ENCODE data around the gene CBR1.

CBR1 gene

DNA sequence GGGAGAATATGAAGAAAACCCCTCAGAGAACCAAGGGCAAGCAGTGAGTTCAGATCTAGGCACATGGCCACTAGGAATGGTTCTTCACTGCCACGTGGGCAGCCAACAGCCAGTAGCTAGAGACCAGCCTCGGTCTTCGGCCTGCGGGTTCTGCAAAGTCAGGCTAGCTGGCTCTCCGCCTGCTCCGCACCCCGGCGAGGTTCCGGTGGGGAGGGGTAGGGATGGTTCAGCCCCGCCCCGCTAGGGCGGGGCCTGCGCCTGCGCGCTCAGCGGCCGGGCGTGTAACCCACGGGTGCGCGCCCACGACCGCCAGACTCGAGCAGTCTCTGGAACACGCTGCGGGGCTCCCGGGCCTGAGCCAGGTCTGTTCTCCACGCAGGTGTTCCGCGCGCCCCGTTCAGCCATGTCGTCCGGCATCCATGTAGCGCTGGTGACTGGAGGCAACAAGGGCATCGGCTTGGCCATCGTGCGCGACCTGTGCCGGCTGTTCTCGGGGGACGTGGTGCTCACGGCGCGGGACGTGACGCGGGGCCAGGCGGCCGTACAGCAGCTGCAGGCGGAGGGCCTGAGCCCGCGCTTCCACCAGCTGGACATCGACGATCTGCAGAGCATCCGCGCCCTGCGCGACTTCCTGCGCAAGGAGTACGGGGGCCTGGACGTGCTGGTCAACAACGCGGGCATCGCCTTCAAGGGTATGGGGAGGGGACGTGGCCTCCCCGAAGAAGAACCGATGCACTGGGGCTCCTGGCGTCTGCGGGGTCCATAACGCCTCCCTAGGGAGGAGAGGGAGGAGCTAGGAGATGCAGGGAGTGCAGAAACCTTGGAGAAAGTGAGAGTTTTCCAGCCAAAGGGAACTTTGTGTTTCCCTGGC lies at the start of gene CBR1:
Gene CBR1 (plus strand): TSS at position 312 of the 871 bp plus-strand sequence. CDS start 92 bp downstream, at position 404.
- peak; percentile 94 to 98 for DNase-seq

GRCh38 chr21:36021251-36021837 lies 48.5 kb upstream of the CBR1 start:
- DNase-seq = no peak

DNA sequence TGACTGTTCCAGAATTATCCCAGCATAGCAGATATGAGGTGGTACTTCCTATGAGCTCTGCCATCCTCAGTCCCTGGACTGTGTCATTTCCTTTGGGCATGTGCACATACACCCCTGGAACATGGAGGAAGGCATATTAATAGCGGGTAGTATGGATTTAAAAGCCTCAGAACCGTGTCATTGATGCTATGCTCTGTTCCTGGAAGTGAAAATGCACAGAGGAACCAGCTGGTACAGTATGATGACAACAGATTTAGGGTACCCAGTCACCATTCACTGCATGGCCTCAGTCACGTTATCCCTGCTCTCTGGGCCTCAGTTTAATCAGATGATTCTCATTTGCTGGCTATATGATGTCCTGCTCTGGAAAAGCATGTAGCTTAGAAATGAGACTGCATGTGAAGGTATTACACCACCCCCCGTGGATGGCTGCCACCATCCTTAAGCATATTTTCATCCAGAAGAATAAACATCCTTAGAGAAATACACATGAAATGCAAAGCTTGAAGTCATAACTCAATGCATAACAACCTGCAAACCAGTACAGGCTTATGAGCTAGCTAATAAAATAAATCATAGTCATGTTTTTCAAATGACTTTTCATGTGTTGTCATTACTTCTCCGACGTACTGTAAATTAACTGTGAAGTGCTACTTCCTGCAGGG lies 47.3 kb upstream of the CBR1 start:
- DNase-seq = no peak

DNA sequence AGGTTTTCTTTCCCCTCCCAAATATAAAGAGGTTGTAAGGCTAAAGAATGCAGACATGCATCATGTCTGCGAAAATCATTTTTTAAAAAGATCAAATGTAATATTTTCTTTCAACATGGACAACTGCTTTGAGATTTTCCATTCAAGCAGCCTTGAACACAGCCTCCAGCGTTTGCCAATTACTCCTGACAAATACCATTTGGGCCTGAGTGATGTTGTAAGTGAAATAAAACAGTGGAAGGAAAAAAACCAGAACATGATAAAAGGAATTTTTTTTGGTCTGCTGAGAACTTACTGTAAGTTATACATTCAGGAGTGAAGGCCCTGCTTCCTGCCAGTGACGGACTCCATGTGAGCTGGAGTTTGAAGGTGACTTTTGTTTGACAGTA lies 46.7 kb upstream of the CBR1 start:
- DNase-seq = no peak

DNA sequence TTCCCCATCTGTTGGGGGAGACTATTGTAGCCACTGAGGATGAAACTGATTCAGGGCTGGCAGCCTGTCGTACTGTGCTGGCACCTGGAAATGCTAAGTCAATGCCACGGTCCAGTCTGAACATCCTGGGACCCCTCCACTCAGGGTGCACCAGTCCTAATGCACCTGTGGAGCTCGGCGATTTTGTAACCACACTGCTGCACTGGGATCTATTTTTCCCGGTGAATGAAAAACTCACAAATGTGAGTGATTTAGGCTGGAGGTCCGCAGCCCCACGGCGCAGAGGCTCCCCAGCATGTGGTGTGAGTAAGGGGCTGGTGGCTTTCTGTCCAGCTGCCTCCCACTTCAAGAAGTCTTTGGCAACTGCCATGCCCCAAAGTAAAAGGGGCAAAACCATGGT lies 45.0 kb upstream of the CBR1 start:
- no peak for DNase-seq

GRCh38 chr21:36027347-36027746 lies 42.5 kb upstream of the CBR1 start:
- no peak for DNase-seq

- DNase-seq = peak; percentile 45 to 54
Measured at GRCh38 chr21:36028127-36029069, 41.4 kb upstream of the CBR1 start.

DNA sequence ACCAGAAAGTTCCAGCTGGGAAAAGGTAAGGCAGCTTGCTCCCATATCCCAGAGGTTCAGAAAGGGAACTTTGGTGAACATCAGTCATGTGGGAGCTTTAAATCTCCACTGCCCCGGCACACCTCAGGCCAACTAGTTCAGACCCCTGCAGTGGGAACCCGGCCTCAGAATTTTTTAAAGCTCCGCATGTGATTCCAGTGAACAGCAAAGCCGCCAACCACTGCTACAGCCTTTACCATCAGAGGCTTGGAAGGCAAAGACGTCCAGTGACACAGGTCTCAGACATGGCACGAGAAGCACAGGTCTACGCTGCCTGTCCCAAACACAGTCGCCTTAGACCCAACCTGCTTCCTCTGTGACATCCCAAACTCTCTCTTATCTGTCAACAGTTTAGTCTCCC lies 40.5 kb upstream of the CBR1 start:
- no peak for DNase-seq

- no peak for DNase-seq
Measured at GRCh38 chr21:36030581-36031189, 39.1 kb upstream of the CBR1 start.

DNA sequence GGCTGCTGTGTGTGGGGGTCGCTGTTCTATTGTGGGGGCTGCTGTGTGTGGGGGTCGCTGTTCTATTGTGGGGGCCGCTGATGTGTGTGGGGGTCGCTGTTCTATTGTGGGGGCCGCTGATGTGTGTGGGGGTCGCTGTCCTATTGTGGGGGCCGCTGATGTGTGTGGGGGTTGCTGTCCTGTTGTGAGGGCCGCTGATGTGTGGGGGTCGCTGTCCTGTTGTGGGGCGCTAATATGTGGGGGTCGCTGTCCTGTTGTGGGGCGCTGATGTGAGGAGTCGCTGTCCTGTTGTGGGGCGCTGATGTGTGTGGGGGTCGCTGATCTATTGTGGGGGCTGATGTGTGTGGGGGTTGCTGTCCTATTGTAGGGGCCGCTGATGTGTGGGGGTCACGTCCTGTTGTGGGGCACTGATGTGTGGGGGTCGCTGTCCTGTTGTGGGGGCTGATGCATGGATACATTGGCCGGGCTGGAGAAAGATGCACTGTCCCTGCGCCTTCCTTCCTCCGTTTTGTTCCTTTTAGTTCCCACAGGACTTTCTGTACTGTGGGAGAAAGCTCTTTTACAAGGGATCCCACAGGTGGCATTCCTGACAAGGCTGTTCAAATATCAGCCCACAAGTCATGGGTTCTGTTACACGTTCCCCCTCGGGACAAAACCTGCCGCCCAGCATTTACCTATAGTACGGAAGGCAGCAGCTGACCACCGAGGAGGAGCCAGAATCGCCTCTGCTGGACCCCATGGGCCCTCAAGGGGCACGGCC lies 37.0 kb upstream of the CBR1 start:
- no peak for DNase-seq

DNA sequence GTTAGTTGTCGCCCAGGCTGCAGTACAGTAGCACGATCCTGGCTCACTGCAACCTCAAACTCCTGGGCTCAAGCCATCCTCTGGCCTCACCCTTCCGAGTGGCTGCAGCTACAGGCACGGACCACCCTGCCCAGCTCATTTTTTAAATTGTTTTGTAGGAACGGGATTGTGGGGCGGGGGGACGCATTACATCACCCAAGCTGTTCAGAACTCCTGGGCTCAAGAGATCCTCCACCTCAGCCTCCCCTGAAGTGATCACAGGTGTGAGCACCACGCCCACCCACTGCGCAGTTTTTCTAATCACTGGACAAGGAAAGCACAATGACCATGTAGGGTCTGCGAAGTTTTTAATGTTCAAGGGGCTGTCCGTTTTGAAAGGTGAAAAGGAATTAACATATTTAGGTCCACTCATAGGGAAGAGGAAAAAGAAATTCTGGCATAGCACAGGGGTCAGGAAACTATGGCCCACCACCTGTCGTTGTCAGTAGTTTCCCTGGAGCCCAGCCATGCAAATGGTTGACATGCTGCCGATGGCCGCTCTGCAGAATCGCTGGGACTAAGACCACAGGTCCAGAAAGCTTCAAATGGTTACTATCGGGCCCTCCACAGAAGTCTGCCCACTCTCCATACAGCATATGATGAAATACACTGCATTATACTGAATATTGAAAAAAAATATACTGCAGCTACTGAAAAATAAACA lies 35.5 kb upstream of the CBR1 start:
- DNase-seq = no peak

GRCh38 chr21:36035381-36035791 lies 34.4 kb upstream of the CBR1 start:
- DNase-seq = no peak

- DNase-seq = no peak
Measured at GRCh38 chr21:36038701-36039497, 30.9 kb upstream of the CBR1 start.

- no peak for DNase-seq
Measured at GRCh38 chr21:36039861-36040260, 30.0 kb upstream of the CBR1 start.

GRCh38 chr21:36040389-36040788 lies 29.4 kb upstream of the CBR1 start:
- DNase-seq = no peak

GRCh38 chr21:36041910-36042309 lies 27.9 kb upstream of the CBR1 start:
- DNase-seq = no peak

DNA sequence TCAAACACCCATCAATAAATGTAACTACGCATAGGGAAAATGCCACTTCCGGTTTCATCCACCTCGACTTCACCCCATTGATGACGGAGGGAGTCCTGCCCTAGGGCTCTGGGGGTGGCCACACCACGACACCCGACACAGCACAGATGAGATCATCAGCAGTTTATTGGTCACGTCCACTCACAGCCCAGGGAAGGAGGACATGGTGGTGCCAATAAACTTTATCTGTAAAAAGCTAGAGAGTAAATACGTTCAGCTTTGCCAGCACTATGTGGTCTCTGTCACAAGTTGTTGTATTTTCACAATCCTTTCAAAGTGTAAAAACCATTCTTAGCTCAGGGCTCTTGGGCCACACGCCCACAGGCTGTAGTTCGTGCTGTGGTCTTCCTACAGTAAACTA lies 25.8 kb upstream of the CBR1 start:
- no peak for DNase-seq

DNA sequence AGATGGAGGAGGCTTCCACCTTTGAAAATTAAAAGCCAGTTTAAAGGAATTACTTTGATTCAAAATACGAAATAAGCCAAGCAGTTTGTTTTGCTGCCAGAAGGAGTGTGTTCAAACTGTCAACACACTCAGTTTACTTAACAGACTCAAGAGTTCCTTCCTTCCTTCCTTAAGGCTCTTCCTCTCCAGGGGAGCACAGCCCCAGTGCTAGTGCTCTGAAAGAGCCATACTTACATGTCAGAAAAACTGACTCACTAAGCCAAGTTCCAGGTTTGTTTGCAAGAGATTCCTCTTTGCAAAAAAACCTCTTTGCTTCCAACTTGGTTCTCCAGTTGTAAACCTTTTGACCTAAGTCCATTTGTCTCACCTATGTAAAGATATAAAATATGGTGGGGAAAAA lies 23.8 kb upstream of the CBR1 start:
- no peak for DNase-seq

DNA sequence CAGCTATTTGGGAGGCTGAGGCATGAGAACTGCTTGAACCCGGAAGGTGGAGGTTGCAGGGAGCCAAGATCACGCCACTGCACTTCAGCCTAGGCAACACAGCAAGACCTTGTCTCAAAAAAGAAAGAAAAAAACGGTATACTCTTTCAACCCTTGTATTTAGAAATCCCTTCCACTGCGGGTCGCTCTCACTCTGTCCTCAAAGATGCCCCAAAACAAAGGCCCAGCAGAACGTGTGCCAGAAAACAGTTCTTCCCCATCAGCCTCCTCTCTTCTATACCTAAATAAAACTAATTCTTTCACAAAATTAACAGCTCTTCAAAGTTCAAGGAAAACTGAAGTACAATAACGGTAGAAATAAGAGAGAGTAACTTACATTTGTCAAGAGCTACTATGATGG lies 22.7 kb upstream of the CBR1 start:
- no peak for DNase-seq

GRCh38 chr21:36048357-36048756 lies 21.5 kb upstream of the CBR1 start:
- DNase-seq = no peak

Data from hippocampal formation (tissue), 2 donors.